Chondrocyte (in vitro differentiated cells): ENCODE measurements around the gene SF3B4. TPM values are rescaled to one million over a fixed set of nuclear protein-coding genes. Genes with fewer than 3 reads are reported as not detected.

Experiments used
- DNase-seq: peaks from one replicate; pipeline ENCODE4 v3.0.0; 2021; ENCODE audit warnings: mixed read lengths, low spot score
- H3K27ac Mint-ChIP-seq: one replicate; pipeline ENCODE4 v1.8.0; 2021; ENCODE audit warnings: mild to moderate bottlenecking, moderate library complexity, mixed read lengths; ENCODE audit not compliant: unreplicated experiment
- H3K27me3 Mint-ChIP-seq: 2 replicates; pipeline ENCODE4 v1.8.0; 2021; ENCODE audit warnings: low read depth, mixed read lengths
- H3K36me3 Mint-ChIP-seq: 2 replicates; pipeline ENCODE4 v1.8.0; 2021; ENCODE audit warnings: low read depth, mixed read lengths
- H3K4me1 Mint-ChIP-seq: 2 replicates; pipeline ENCODE4 v1.8.0; 2021; ENCODE audit warnings: low read depth, mild to moderate bottlenecking, mixed read lengths
- H3K4me3 Mint-ChIP-seq: one replicate; pipeline ENCODE4 v1.8.0; 2021; ENCODE audit warnings: mild to moderate bottlenecking, moderate library complexity, mixed read lengths; ENCODE audit not compliant: unreplicated experiment
- H3K9me3 Mint-ChIP-seq: 2 replicates; pipeline ENCODE4 v1.8.0; 2021; ENCODE audit warnings: low read depth, mixed read lengths
- total RNA-seq: library from RNA; stranded (reverse); gene quantifications from 3 replicates; pipeline ENCODE4 v1.2.1, GENCODE V29; 2021
- TF ChIP-seq, protein P1 (sequence below): fragments of 200-600 bp; sonication (generic); IDR thresholded peaks from 2 replicates; pipeline ENCODE4 v1.5.0; 2021; ENCODE audit warnings: antibody characterized with exemption, mild to moderate bottlenecking, moderate library complexity

Gene SF3B4
- total RNA-seq, 1 donor from 2014 or later = 58.2 TPM

DNA sequence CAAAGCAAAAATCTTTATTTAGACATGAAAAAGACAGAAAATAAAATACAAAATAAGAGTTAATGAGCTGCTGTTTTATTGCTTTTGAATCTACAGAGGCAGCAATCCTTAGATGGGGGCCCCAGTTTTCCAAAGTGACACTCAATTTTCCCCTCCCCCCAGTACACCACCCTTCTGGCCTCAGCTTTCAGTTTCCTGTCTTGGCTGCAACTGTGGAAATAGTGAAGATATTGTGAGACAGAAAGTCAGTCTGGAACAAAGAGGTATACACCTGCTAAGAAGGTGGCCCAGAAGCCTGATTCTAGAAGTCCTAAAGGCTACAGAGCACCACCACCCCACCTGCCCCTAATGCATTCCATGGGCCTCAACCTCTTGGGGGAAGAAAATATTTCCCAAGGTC is 10.2 kb upstream of the SF3B4 start:
- H3K4me1 Mint-ChIP-seq = peaks cover 51% of the 10 kb centered on the region
- peaks cover 7% of the 10 kb centered on the region for H3K36me3 Mint-ChIP-seq
- H3K4me3 Mint-ChIP-seq = peak overlapping the region; percentile 94
- peak overlapping the region; percentile 90 for H3K27ac Mint-ChIP-seq
- no peaks in the 10 kb centered on the region for H3K9me3 Mint-ChIP-seq
- TF ChIP-seq, protein P1, sequence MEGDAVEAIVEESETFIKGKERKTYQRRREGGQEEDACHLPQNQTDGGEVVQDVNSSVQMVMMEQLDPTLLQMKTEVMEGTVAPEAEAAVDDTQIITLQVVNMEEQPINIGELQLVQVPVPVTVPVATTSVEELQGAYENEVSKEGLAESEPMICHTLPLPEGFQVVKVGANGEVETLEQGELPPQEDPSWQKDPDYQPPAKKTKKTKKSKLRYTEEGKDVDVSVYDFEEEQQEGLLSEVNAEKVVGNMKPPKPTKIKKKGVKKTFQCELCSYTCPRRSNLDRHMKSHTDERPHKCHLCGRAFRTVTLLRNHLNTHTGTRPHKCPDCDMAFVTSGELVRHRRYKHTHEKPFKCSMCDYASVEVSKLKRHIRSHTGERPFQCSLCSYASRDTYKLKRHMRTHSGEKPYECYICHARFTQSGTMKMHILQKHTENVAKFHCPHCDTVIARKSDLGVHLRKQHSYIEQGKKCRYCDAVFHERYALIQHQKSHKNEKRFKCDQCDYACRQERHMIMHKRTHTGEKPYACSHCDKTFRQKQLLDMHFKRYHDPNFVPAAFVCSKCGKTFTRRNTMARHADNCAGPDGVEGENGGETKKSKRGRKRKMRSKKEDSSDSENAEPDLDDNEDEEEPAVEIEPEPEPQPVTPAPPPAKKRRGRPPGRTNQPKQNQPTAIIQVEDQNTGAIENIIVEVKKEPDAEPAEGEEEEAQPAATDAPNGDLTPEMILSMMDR = no peak
- H3K27me3 Mint-ChIP-seq = no peaks in the 10 kb centered on the region
- DNase-seq = no peak

DNA sequence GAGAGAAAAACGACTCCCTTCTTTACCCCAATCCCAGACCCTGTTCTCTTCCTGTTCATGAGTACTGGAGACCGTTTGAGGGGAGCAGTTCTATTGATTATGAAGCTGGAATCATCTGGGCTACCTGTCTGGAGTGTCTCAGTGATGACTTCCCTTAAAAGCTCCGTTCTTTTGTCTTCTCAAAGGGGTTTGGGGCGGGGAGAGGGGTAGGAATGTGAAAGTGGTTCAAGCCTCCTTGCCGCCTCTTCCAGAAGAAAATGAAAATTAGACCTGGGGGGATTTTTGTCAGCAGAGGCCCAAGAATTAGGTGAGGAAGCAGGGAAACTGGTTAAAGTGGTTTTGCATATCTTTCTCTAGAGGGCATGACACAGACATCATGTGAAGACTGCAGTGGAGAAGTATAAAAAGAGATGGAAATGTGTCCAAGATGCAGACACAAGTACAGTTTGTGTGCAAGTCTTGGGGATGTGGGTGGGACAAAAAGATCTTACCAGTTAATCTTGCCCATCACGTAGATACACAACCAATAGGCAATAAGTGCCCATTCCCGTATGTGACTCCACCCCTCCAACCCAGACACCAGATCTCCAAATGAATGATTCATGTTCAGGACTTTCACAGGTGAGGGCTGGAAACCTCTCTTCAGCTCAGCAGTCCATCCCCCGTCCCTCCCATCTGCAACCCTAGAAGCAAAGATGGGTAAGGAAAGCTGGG is 9.5 kb upstream of the SF3B4 start:
- H3K36me3 Mint-ChIP-seq = peaks cover 7% of the 10 kb centered on the region
- TF ChIP-seq, protein P1 = peak; percentile 59
- DNase-seq = no peak

DNA sequence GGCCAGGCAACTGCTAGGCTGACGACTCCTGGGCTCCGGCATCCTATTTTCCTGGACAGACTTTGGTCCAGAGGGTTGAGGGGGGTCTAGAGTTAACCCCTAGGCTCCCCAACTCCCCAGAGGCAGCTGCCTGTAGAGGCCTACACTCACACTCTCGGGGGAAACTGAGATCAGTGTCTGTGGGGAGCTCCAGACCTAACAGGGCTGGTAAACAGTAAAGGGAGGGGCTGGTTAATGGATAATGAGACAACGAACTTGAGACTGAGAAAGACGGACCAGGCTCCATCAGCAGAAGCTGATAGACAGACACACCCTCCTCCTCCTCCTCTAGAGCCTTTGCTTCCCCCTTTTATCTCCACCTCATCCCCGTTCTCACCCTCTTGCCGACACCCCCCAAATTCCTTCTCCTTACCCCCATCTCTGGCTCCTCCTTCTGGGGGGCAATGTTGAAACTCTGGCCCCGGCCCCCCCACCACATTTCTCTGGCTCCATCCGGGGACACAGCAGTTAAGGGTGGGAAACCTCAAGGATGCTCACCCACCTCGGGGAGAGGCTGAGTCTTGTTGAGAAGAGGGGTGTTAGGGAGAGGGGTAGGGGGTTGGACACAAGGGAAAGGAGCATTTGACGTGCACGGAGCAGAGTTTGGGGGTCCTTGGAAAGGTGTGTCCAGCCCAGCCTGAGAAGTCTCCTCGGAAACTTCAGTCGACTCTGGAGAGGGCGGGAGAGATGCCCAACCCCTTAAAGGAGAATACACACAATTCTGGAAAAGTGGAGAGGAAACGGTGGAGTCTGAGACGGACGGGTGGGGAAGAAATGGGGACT is 8.8 kb upstream of the SF3B4 start, which contains the start of gene MTMR11:
MTMR11 (minus strand) TSS at position 710 of the 822 bp plus-strand sequence; CDS start at position 478, 232 bp downstream.
- no peaks in the 10 kb centered on the region for H3K27me3 Mint-ChIP-seq
- DNase-seq = no peak

More for the DNA sequence above, 9.5 kb upstream of the SF3B4 start:
- peak overlapping the region; percentile 90 for H3K27ac Mint-ChIP-seq
- H3K9me3 Mint-ChIP-seq = no peaks in the 10 kb centered on the region
- H3K4me1 Mint-ChIP-seq = peaks cover 51% of the 10 kb centered on the region
- peak overlapping the region; percentile 94 for H3K4me3 Mint-ChIP-seq
- H3K27me3 Mint-ChIP-seq = no peaks in the 10 kb centered on the region

DNA sequence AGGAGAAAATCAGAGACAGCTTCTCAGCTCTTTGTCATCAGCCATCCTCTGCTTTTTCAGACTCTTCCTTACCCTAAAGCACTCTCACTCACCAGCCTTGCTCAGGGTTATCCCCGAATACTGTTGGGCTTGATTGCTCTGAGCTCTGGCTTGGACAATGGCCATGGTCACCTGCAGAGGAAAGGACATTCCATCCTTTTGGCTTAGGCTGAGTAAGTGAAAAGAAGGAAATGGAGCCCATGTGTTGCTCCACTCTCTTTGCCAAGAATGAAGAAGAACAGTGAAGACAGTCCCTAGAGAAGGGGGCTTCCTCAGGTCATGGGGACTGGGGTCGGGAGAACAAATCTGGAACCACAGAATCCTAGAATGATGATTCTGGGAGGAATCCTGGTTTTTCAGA is 6.8 kb upstream of the SF3B4 start:
- peaks cover 49% of the 10 kb centered on the region for H3K4me1 Mint-ChIP-seq
- no peak for DNase-seq
- H3K27ac Mint-ChIP-seq = no peak overlapping the region
- no peaks in the 10 kb centered on the region for H3K9me3 Mint-ChIP-seq
- H3K36me3 Mint-ChIP-seq = peaks cover 21% of the 10 kb centered on the region
- TF ChIP-seq, protein P1 = no peak
- H3K27me3 Mint-ChIP-seq = no peaks in the 10 kb centered on the region
- no peak overlapping the region for H3K4me3 Mint-ChIP-seq

More for the DNA sequence above, 8.8 kb upstream of the SF3B4 start, which contains the start of gene MTMR11:
- Mint-ChIP-seq H3K4me3 (peak within 1 kb of the TSS; percentile 94), H3K27ac (peak within 1 kb of the TSS; percentile 90), H3K36me3 (peaks cover 15% of the 10 kb centered on the region), H3K4me1 (peaks cover 57% of the 10 kb centered on the region), H3K9me3 (no peaks in the 10 kb centered on the region)
- TF ChIP-seq, protein P1 = no peak

DNA sequence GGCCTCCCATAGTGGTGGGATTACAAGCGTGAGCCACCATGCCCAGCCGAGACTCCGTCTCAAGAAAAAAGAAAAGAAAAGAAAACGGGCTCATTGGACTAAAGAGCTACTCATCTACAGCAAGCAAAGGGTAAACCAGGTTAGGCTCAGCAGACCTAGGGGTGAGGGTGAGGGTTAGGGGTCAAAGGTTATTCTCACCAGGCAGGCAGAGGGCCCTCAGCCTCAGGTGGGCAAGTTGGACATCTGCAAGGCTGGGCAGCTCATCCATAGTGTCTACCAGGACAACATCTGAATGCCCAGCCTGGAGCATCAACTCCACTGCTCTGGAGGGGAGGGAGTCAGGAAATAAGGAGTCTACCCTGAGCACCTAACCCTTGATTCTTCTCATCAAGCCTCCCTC is 5.6 kb upstream of the SF3B4 start:
- Mint-ChIP-seq H3K9me3 (no peaks in the 10 kb centered on the region), H3K27me3 (no peaks in the 10 kb centered on the region), H3K4me1 (peaks cover 50% of the 10 kb centered on the region), H3K36me3 (peaks cover 21% of the 10 kb centered on the region), H3K27ac (no peak overlapping the region), H3K4me3 (no peak overlapping the region)
- DNase-seq = no peak
- TF ChIP-seq, protein P1 = no peak
